OCI-LY1 (cell line): ENCODE measurements around the gene NOS1.

Experiments used
- CTCF ChIP-seq: fragments of 200-600 bp; sonication (generic), shearing (Covaris generic); IDR thresholded peaks from 2 replicates; pipeline ENCODE4 v1.5.1; 2017; ENCODE audit warnings: mild to moderate bottlenecking, antibody characterized with exemption, low read length, moderate library complexity, mixed read lengths
- EZH2 ChIP-seq: fragments of 200-600 bp; sonication (generic), shearing (Covaris generic); IDR thresholded peaks from 2 replicates; pipeline ENCODE4 v1.8.0; 2017; ENCODE audit warnings: borderline replicate concordance, mixed run types, mild to moderate bottlenecking, antibody characterized with exemption, low read length, moderate library complexity, mixed read lengths

- TF ChIP-seq CTCF (no peak), EZH2 (no peak)
These were observed 32.2 kb upstream of the NOS1 start for GRCh38 chr12:117393656-117394055.
